Prostate gland (tissue), 2 donors: ENCODE data around the gene HOMEZ. TPM values are rescaled to one million over a fixed set of nuclear protein-coding genes. Genes with fewer than 3 reads are reported as not detected.

Experiments
- DNase-seq: peaks from one replicate; pipeline ENCODE4 v3.0.0-alpha.2; 2019; ENCODE audit warnings: low spot score
- H3K27ac ChIP-seq, 2 donors: fragments of 200-600 bp; sonication (generic); 2 replicates each; pipeline ENCODE4 v1.5.1; 2017 to 2019
- H3K27me3 ChIP-seq: fragments of 200-600 bp; sonication (generic); replicated peaks from 2 replicates; pipeline ENCODE4 v1.5.1; 2019; ENCODE audit not compliant: insufficient read depth
- H3K36me3 ChIP-seq, 2 donors: fragments of 200-600 bp; sonication (generic); 1 replicate in 1 of 2; 2 replicates in 1 of 2; pipeline versions ENCODE4 v1.5.1 to v1.8.1; 2017 to 2019
- H3K4me1 ChIP-seq: fragments of 200-600 bp; sonication (generic); replicated peaks from 2 replicates; pipeline ENCODE4 v1.5.1; 2019
- H3K4me3 ChIP-seq, 2 donors: fragments of 200-600 bp; sonication (generic); 2 replicates each; pipeline ENCODE4 v1.5.1; 2017 to 2019
- H3K9me3 ChIP-seq: fragments of 200-600 bp; sonication (generic); 2 replicates; pipeline ENCODE4 v1.5.1; 2017
- POLR2A ChIP-seq: fragments of 450-650 bp; IDR thresholded peaks from one replicate; pipeline ENCODE4 v1.6.1; 2016; ENCODE audit warnings: antibody characterized with exemption, mild to moderate bottlenecking
- POLR2AphosphoS5 ChIP-seq: sonication (generic); formaldehyde crosslinking; IDR thresholded peaks from one replicate; pipeline ENCODE4 v1.6.1; 2017; ENCODE audit warnings: antibody characterized with exemption
- WGBS: methylation state at CpG from one replicate; pipeline ENCODE4 v1.1.5; 2018; 5-methylcytosine and 5-hydroxymethylcytosine counted together
- intact Hi-C: fragments of 100-400 bp; cut with DNase I; formaldehyde crosslinking; loops from one replicate; pipeline ENCODE4 v1.14.2; 2022
- total RNA-seq, 2 donors: library from RNA; depleted of rRNA; stranded (reverse); fragments of >200 nt; gene quantifications; one replicate each; pipeline ENCODE4 v1.1.0, GENCODE V29; 2016
- TF ChIP-seq, protein P1 (sequence below), 4 experiments: fragments of 200-600 bp in 2 of 4; fragments of 450-650 bp in 2 of 4; sonication (generic) in 2 of 4; IDR thresholded peaks; 1 replicate in 3 of 4; 2 replicates in 1 of 4; pipeline ENCODE4 v1.5.1; 2016 to 2019; ENCODE audit warnings: antibody characterized with exemption in 4 of 4, mild to moderate bottlenecking in 2 of 4, moderate library complexity in 2 of 4

HOMEZ gene
- total RNA-seq, 2 donors from 2014 or later = 15.3 to 22.0 TPM

DNA sequence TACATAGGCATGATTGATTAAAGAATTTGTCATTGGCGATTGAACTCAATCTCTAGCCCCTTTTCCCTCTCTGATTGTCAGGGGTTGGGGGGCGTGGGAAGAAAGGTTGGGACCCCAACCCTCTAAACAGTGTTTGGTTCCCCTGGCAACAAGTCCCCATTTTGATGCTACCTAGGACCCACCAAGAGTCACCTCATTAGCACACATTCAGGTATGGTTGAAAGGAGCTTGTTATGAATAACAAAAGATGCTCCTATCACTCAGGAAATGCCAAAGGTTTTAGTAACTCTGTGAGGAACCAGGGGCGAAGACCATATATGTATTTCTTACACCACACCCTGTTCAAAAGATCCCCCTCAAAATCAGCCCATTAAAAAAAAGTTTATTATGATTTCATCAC is 33.9 kb downstream of the HOMEZ start:
- Histone ChIP-seq H3K27ac (no peak overlapping the region), H3K4me3 (no peak overlapping the region), H3K27me3 (no peaks in the 10 kb centered on the region), H3K4me1 (no peaks in the 10 kb centered on the region), H3K36me3 (no peaks in the 10 kb centered on the region), H3K9me3 (no peaks in the 10 kb centered on the region)
- DNase-seq = no peak
- 69% methylated on average over 3 of the region's 3 CpGs for WGBS
- TF ChIP-seq POLR2AphosphoS5 = no peak
- no peak for TF ChIP-seq POLR2A
- TF ChIP-seq, protein P1, sequence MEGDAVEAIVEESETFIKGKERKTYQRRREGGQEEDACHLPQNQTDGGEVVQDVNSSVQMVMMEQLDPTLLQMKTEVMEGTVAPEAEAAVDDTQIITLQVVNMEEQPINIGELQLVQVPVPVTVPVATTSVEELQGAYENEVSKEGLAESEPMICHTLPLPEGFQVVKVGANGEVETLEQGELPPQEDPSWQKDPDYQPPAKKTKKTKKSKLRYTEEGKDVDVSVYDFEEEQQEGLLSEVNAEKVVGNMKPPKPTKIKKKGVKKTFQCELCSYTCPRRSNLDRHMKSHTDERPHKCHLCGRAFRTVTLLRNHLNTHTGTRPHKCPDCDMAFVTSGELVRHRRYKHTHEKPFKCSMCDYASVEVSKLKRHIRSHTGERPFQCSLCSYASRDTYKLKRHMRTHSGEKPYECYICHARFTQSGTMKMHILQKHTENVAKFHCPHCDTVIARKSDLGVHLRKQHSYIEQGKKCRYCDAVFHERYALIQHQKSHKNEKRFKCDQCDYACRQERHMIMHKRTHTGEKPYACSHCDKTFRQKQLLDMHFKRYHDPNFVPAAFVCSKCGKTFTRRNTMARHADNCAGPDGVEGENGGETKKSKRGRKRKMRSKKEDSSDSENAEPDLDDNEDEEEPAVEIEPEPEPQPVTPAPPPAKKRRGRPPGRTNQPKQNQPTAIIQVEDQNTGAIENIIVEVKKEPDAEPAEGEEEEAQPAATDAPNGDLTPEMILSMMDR (IDR thresholded peaks at IDR 0.05) = no peak
- intact Hi-C loops = no loop called here

DNA sequence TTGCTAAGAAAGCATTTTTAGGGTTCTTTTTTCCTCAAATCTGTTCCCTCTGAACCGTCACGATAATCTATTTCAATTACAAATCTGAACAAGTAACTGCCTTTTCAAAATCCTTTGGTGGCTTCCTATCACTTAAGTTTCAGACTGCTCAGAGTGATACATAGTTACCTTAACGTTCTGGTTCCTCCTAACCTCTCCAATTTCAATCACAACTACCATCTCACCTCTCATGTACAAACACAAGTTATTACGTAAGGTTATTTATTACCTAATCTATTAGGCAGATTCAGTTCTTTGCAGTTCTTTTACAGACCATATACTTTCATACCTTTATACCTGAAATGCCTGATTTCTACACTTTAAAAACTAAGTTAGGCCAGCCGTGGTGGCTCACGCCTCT is 36.1 kb downstream of the HOMEZ start:
- Histone ChIP-seq H3K36me3 (no peaks in the 10 kb centered on the region), H3K4me3 (no peak overlapping the region), H3K4me1 (no peaks in the 10 kb centered on the region), H3K27ac (no peak overlapping the region), H3K9me3 (no peaks in the 10 kb centered on the region), H3K27me3 (no peaks in the 10 kb centered on the region)
- TF ChIP-seq POLR2AphosphoS5 (no peak), POLR2A (no peak)
- TF ChIP-seq, protein P1 (IDR thresholded peaks at IDR 0.05) = no peak
- no peak for DNase-seq
- 71% methylated on average over 6 of the region's 6 CpGs for WGBS
- intact Hi-C loops = no loop called here

DNA sequence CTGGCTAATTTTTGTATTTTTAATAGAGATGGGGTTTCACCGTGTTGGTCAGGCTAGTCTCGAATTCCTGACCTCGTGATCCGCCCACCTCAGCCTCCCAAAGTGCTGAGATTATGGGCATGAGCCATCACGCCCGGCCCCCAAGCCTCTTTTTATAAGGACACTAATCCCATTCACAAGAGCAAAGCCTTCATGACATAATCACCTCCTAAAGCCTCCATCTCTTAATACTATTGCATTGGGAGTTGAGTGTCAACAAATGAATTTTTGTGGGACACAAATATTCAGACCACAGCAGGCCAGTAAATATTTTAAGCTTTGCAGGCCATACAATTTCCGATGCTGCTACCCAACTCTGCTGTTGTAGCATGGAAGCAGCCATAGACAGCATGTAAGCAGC is 37.3 kb downstream of the HOMEZ start:
- WGBS = 64% methylated on average over 7 of the region's 7 CpGs
- no peak overlapping the region for H3K4me3 ChIP-seq

DNA sequence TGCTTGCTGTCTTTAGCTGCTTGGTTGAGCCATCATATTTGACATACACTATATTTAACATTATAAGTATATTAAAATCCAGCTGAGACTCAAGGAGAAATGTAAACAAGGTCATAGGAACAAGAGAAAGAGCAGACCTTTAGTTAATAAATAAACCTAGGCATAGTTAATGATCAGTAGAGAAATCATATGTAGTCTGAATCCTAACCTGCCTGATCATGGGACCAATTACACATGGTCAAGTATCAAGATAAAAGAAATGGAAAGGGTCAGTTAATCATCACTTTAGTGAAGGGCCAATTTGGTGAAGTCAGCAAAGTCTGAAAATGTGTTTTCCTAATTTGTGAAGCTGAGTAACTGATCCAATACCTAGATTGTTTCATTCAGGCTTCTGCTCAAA is 40.6 kb downstream of the HOMEZ start:
- no peaks in the 10 kb centered on the region for H3K4me1 ChIP-seq
- intact Hi-C loops = no loop called here
- no peaks in the 10 kb centered on the region for H3K9me3 ChIP-seq
- no peak overlapping the region for H3K27ac ChIP-seq
- DNase-seq = no peak
- H3K36me3 ChIP-seq = no peaks in the 10 kb centered on the region
- H3K27me3 ChIP-seq = no peaks in the 10 kb centered on the region
- no peak for TF ChIP-seq POLR2AphosphoS5
- no peak for TF ChIP-seq POLR2A
- TF ChIP-seq, protein P1 (IDR thresholded peaks at IDR 0.05) = no peak
- H3K4me3 ChIP-seq = no peak overlapping the region

More for the DNA sequence above, 37.3 kb downstream of the HOMEZ start:
- Histone ChIP-seq H3K27ac (no peak overlapping the region), H3K36me3 (no peaks in the 10 kb centered on the region), H3K27me3 (no peaks in the 10 kb centered on the region), H3K9me3 (no peaks in the 10 kb centered on the region), H3K4me1 (no peaks in the 10 kb centered on the region)
- no peak for DNase-seq
- TF ChIP-seq, protein P1 (IDR thresholded peaks at IDR 0.05) = no peak
- TF ChIP-seq POLR2A (no peak), POLR2AphosphoS5 (no peak)
- intact Hi-C loops = no loop called here

DNA sequence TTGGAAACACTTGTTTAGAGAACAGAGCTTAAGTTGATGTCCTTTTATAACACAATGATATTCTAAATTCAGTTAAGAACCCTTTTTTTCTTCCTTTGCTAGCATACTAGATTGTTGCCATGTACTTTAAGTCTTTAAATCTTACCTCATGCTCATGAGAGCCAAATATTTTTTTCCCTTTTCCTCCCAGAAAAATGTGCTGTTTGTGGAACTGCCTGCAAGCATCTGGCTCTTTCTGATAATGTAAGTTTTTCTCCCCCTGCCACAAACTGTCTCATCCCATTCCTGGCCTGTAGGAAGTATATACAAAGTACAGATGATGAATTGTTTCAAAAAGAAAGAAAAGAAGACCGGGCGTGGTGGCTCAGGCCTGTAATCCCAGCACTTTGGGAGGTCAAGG is 42.9 kb downstream of the HOMEZ start:
- DNase-seq = no peak
- intact Hi-C loops = no loop called here
- Histone ChIP-seq H3K36me3 (no peaks in the 10 kb centered on the region), H3K4me1 (no peaks in the 10 kb centered on the region), H3K9me3 (no peaks in the 10 kb centered on the region), H3K27me3 (no peaks in the 10 kb centered on the region), H3K4me3 (no peak overlapping the region), H3K27ac (no peak overlapping the region)
- 88% methylated on average over 2 of the region's 2 CpGs for WGBS
- TF ChIP-seq POLR2A (no peak), POLR2AphosphoS5 (no peak)
- TF ChIP-seq, protein P1 (IDR thresholded peaks at IDR 0.05) = no peak
